Keratinocyte (primary cell): ENCODE data around the gene PLEKHD1.

Experiments used
- EZH2 ChIP-seq: IDR thresholded peaks from one replicate; pipeline ENCODE4 v1.6.1; 2012; ENCODE audit warnings: inconsistent platforms, mild to moderate bottlenecking, low read length, moderate library complexity
- TF ChIP-seq, protein P1 (sequence below), 3 experiments: IDR thresholded peaks in 1 of 3; conservative IDR thresholded peaks in 1 of 3; optimal IDR thresholded peaks in 1 of 3; 2 replicates in 2 of 3; 3 replicates in 1 of 3; pipeline versions ENCODE3 to v1.5.1; 2011; ENCODE audit warnings: low read length in 3 of 3, mild to moderate bottlenecking in 3 of 3, moderate library complexity in 2 of 3, control low read depth in 1 of 3, inconsistent platforms in 1 of 3; ENCODE audit not compliant: insufficient read depth in 2 of 3; ENCODE audit errors: extremely low read depth in 1 of 3

DNA sequence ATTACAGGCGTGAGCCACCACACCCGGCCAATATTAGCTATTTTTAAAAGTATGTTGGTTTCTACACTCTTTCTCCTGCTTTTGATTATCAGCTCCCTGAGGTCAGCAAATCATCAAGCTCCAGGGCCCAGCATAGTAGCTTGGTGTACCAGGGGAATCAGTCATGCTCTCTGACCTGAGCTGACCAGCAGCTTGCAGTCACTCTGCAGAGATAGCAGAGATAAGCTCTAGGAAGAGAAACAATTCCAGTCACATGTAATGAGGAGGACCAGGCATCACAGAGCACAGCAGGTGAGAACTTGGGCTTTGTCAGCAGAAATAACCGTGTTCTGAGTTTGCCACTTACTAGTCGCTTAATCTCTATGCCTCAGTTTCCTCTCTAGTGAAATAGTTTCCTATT, 8.5 kb downstream of the PLEKHD1 start:
- TF ChIP-seq, protein P1, sequence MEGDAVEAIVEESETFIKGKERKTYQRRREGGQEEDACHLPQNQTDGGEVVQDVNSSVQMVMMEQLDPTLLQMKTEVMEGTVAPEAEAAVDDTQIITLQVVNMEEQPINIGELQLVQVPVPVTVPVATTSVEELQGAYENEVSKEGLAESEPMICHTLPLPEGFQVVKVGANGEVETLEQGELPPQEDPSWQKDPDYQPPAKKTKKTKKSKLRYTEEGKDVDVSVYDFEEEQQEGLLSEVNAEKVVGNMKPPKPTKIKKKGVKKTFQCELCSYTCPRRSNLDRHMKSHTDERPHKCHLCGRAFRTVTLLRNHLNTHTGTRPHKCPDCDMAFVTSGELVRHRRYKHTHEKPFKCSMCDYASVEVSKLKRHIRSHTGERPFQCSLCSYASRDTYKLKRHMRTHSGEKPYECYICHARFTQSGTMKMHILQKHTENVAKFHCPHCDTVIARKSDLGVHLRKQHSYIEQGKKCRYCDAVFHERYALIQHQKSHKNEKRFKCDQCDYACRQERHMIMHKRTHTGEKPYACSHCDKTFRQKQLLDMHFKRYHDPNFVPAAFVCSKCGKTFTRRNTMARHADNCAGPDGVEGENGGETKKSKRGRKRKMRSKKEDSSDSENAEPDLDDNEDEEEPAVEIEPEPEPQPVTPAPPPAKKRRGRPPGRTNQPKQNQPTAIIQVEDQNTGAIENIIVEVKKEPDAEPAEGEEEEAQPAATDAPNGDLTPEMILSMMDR (optimal IDR thresholded peaks at IDR 0.05 in 1 of 3, IDR thresholded peaks at IDR 0.05 in 1 of 3, conservative IDR thresholded peaks at IDR 0.05 in 1 of 3; ENCODE audit: extremely low read depth in 1 of 3, insufficient read depth in 2 of 3, low read length in 3 of 3) = no peak
- no peak for TF ChIP-seq EZH2
